Endothelial cell (in vitro differentiated cells): Measurements from ENCODE around the gene RPS6KA2. TPM values are rescaled to one million over a fixed set of nuclear protein-coding genes. Genes with fewer than 3 reads are reported as not detected.
A peak's percentile ranks its signal among the peaks of the same experiment; 100 is the strongest.

Experiments used
- DNase-seq: peaks from one replicate; pipeline ENCODE4 v3.0.0; 2021; ENCODE audit warnings: low spot score
- H3K27ac Mint-ChIP-seq: one replicate; pipeline ENCODE4 v1.8.0; 2021; ENCODE audit warnings: mixed read lengths, inconsistent platforms; ENCODE audit not compliant: unreplicated experiment
- H3K27me3 Mint-ChIP-seq: one replicate; pipeline ENCODE4 v1.8.0; 2021; ENCODE audit warnings: mild to moderate bottlenecking, moderate library complexity, mixed read lengths, inconsistent platforms; ENCODE audit not compliant: unreplicated experiment
- H3K36me3 Mint-ChIP-seq: one replicate; pipeline ENCODE4 v1.8.0; 2021; ENCODE audit warnings: mild to moderate bottlenecking, low read depth, mixed read lengths, inconsistent platforms; ENCODE audit not compliant: unreplicated experiment
- H3K4me1 Mint-ChIP-seq: one replicate; pipeline ENCODE4 v1.8.0; 2021; ENCODE audit warnings: mild to moderate bottlenecking, mixed read lengths, inconsistent platforms; ENCODE audit not compliant: unreplicated experiment
- H3K4me3 Mint-ChIP-seq: one replicate; pipeline ENCODE4 v1.8.0; 2021; ENCODE audit warnings: mild to moderate bottlenecking, mixed read lengths, inconsistent platforms; ENCODE audit not compliant: unreplicated experiment
- H3K9me3 Mint-ChIP-seq: one replicate; pipeline ENCODE4 v1.8.0; 2021; ENCODE audit warnings: mixed read lengths, inconsistent platforms; ENCODE audit not compliant: unreplicated experiment
- CTCF ChIP-seq: fragments of 200-600 bp; sonication (generic); IDR thresholded peaks from one replicate; pipeline ENCODE4 v1.5.0; 2021; ENCODE audit warnings: antibody characterized with exemption; ENCODE audit not compliant: unreplicated experiment
- total RNA-seq: library from RNA; stranded (reverse); fragmentation: NEBNext Ultra II Directional; extraction: Animal tissue kit (Norgen Biotek cat#: 25700); gene quantifications from one replicate; pipeline ENCODE4 v1.2.1, GENCODE V29; 2021; ENCODE audit not compliant: unreplicated experiment

The RPS6KA2 gene
- total RNA-seq, 1 donor from 2014 or later, result 105 TPM

- H3K27me3 Mint-ChIP-seq, result peaks cover 26% of the 10 kb centered on the region
- no peak for DNase-seq
- H3K27ac Mint-ChIP-seq, result peak overlapping the region; percentile 61
- no peak overlapping the region for H3K4me3 Mint-ChIP-seq
- no peak for TF ChIP-seq CTCF
- no peaks in the 10 kb centered on the region for H3K9me3 Mint-ChIP-seq
- peaks cover 8% of the 10 kb centered on the region for H3K36me3 Mint-ChIP-seq
- peaks cover 55% of the 10 kb centered on the region for H3K4me1 Mint-ChIP-seq
Measured at GRCh38 chr6:166630462-166630861, 3.4 kb upstream of the RPS6KA2 start.

GRCh38 chr6:166629628-166630027, 2.6 kb upstream of the RPS6KA2 start:
- Mint-ChIP-seq H3K4me3 (peak overlapping the region; percentile 5), H3K4me1 (peaks cover 60% of the 10 kb centered on the region), H3K27me3 (peaks cover 26% of the 10 kb centered on the region), H3K9me3 (no peaks in the 10 kb centered on the region), H3K27ac (peak overlapping the region; percentile 9), H3K36me3 (peaks cover 8% of the 10 kb centered on the region)
- no peak for TF ChIP-seq CTCF
- DNase-seq, result no peak

GRCh38 chr6:166627875-166628801, 1.1 kb upstream of the RPS6KA2 start:
- Mint-ChIP-seq H3K4me1 (peaks cover 61% of the 10 kb centered on the region), H3K36me3 (peaks cover 8% of the 10 kb centered on the region), H3K27ac (peak overlapping the region; percentile 96), H3K4me3 (peak overlapping the region; percentile 89), H3K9me3 (no peaks in the 10 kb centered on the region), H3K27me3 (peaks cover 26% of the 10 kb centered on the region)
- peak; percentile 87 for DNase-seq
- no peak for TF ChIP-seq CTCF

- H3K36me3 Mint-ChIP-seq, result peaks cover 4% of the 10 kb centered on the region
- peak overlapping the region; percentile 97 for H3K4me3 Mint-ChIP-seq
- peak; percentile 30 for DNase-seq
Measured at GRCh38 chr6:166626177-166627032, 646 bp downstream of the RPS6KA2 start.

More at GRCh38 chr6:166626177-166627032, 646 bp downstream of the RPS6KA2 start:
- Mint-ChIP-seq H3K9me3 (no peaks in the 10 kb centered on the region), H3K27me3 (peaks cover 23% of the 10 kb centered on the region), H3K27ac (peak overlapping the region; percentile 78), H3K4me1 (peaks cover 61% of the 10 kb centered on the region)
- TF ChIP-seq CTCF, result no peak
